Measurements from ENCODE around the gene FRMD4A.

FRMD4A gene

DNA sequence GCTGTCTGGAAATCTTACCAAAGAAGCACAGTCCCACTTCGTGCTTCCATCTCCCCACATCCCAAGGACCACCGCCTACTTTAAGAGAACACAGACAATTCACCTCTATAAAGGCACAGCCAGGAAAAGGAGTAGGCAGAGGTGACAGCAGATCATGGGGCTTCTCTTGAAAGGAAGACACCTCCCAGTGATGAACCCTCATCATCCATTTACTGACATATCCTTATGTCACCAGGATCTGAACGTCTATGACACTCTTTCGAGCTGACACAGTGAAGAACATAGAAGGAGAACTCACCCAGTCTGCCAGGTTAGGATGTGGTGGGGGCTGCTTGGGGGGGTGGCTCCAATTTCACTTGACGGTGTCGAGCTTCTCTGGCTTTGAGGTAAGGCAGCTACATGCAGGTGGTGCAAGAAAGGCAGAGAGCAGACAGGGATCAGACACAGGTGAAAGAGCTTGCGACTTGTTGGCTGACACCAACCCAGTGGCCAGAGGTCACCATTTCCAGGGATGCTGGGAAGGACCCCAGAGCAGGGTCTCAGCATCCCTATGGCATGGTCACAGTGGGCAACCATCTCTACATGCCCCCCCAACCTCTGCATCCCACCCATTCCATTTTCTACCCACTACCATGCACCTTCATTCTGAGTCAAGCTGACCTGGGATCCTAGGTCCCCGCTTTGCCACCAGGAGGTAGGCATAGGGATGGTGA lies 676.5 kb downstream of the FRMD4A start:
- Histone ChIP-seq H3K36me3 (ENCODE audit: control insufficient read depth, insufficient read depth, low read length) (no peaks in the 10 kb centered on the region), H3K4me3 (ENCODE audit: insufficient read depth, low read depth, low read length, poor library complexity, severe bottlenecking) (no peak overlapping the region), H3K27me3 (replicated peaks; ENCODE audit: control insufficient read depth, insufficient read depth, low read length, poor library complexity, severe bottlenecking) (no peaks in the 10 kb centered on the region), H3K4me1 (ENCODE audit: control insufficient read depth, insufficient read depth, low read length, poor library complexity, severe bottlenecking) (no peaks in the 10 kb centered on the region), H3K9me3 (ENCODE audit: control insufficient read depth, low read length) (no peaks in the 10 kb centered on the region), H3K27ac (ENCODE audit: insufficient read depth, low read length, poor library complexity, severe bottlenecking) (no peak overlapping the region)
- DNase-seq = no peak

DNA sequence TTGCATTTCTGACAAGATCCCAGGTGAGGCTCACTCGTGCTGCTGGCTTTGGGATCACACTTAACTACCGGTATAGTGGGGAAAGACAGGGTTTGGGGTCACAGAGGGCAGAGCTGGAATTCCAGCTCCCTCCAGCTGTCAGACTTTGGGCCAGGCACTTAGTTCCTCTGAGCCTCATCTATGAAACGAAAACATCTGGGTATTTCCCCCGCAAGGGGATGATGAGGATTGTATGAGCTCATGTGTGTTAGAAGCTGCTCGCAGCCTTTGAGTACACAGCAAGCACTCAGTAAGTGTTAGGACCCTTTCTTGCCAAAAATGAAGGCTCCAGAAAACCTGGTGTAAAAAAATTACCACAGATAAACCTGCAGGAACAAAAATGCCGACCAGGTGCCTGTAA lies 677.9 kb downstream of the FRMD4A start:
- no peak for DNase-seq
- H3K27me3 ChIP-seq (replicated peaks; ENCODE audit: control insufficient read depth, insufficient read depth, low read length, poor library complexity, severe bottlenecking) = no peaks in the 10 kb centered on the region
- no peak overlapping the region for H3K27ac ChIP-seq (ENCODE audit: insufficient read depth, low read length, poor library complexity, severe bottlenecking)
- H3K9me3 ChIP-seq (ENCODE audit: control insufficient read depth, low read length) = no peaks in the 10 kb centered on the region
- H3K4me1 ChIP-seq (ENCODE audit: control insufficient read depth, insufficient read depth, low read length, poor library complexity, severe bottlenecking) = no peaks in the 10 kb centered on the region
- H3K36me3 ChIP-seq (ENCODE audit: control insufficient read depth, insufficient read depth, low read length) = no peaks in the 10 kb centered on the region
- H3K4me3 ChIP-seq (ENCODE audit: insufficient read depth, low read depth, low read length, poor library complexity, severe bottlenecking) = no peak overlapping the region

DNA sequence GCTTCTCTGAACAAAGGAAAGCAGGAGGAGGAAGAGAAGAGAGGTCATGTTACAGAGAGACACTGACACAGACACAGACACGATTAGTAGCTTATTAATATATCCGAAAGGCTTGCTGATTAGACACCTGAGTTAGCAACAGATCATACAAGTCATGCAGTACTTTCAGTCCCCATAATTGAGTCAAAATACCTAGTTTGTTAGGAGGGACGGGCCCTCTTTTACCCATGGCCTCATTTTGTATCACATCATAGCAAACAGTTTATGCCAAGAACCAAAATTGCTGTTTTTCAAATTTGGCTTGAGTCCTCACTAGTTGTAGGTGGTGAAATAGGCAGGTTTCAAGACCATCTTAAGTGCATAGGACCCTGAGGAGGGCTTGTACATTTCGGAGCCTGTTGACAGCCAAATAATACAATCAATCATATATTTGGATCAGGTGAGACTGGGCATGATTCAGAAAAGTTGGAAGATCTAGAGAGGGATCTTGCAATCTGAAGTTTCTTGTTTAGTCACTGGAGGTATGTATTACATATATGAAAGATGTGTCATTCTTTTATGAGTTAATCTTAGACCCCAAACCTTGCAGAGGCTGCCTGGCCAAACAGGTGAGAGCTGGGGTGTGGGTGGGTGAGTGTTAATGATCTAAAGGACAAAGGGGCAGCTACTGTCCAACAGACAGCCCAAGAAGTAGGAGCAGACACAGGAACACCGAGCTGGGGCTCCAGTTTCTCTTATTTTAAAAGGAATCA lies 678.6 kb downstream of the FRMD4A start:
- Histone ChIP-seq H3K4me3 (ENCODE audit: insufficient read depth, low read depth, low read length, poor library complexity, severe bottlenecking) (no peak overlapping the region), H3K27ac (ENCODE audit: insufficient read depth, low read length, poor library complexity, severe bottlenecking) (no peak overlapping the region), H3K4me1 (ENCODE audit: control insufficient read depth, insufficient read depth, low read length, poor library complexity, severe bottlenecking) (no peaks in the 10 kb centered on the region), H3K36me3 (ENCODE audit: control insufficient read depth, insufficient read depth, low read length) (no peaks in the 10 kb centered on the region), H3K27me3 (replicated peaks; ENCODE audit: control insufficient read depth, insufficient read depth, low read length, poor library complexity, severe bottlenecking) (no peaks in the 10 kb centered on the region), H3K9me3 (ENCODE audit: control insufficient read depth, low read length) (no peaks in the 10 kb centered on the region)
- no peak for DNase-seq

DNA sequence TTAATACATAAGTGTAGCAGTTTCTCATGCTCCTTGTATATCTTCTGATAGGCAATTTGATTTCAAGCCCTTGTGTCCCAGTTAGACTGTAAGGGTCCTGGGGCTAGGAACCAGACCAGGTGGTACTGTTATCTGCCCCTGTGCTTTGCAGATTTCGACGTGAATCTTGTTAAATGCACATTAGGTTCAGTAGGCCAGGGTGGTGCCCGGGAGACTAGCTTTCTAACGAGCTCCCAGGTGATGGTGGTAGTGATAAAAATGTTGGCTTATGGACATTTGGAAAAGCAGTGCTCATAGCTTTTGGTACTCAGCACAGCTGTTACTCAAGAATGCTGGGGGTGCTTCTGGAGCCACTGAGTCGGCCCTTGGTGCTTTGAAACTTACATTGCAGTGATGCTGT lies 679.8 kb downstream of the FRMD4A start:
- DNase-seq = no peak
- Histone ChIP-seq H3K27ac (ENCODE audit: insufficient read depth, low read length, poor library complexity, severe bottlenecking) (no peak overlapping the region), H3K9me3 (ENCODE audit: control insufficient read depth, low read length) (no peaks in the 10 kb centered on the region), H3K4me1 (ENCODE audit: control insufficient read depth, insufficient read depth, low read length, poor library complexity, severe bottlenecking) (no peaks in the 10 kb centered on the region), H3K4me3 (ENCODE audit: insufficient read depth, low read depth, low read length, poor library complexity, severe bottlenecking) (no peak overlapping the region), H3K36me3 (ENCODE audit: control insufficient read depth, insufficient read depth, low read length) (peaks cover 5% of the 10 kb centered on the region), H3K27me3 (replicated peaks; ENCODE audit: control insufficient read depth, insufficient read depth, low read length, poor library complexity, severe bottlenecking) (no peaks in the 10 kb centered on the region)

DNA sequence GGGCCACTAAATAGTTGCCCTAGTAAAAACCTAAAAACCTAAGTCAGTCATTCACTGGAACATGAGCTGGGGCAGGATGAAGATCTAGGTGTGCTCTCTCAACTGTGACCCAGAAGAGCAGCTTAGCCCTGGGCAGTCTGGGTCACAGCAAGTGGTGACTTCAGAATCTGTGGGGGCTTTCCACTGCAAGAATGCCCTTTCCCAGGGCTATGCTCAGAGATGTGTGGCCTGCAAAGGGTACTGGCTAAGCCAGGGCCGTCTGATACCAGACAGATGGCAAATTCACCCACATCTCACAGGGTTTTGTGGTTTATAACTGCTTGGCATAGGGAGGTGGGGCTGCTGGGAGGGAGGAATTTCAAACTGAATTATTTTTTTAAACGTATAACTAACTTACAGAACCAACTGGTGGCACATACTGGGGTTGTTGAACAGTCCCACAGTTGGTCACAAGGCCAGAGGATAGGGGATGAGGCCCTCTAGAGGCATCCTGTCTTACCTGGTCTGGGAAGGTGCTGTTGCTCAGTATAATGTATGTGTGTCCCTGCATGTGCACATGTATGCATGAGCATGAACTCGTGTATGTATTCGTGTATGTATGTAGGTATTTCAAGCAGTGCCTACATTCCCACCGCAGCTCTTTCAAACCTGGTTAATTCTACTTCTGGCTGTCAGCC lies 680.7 kb downstream of the FRMD4A start:
- no peak overlapping the region for H3K4me3 ChIP-seq (ENCODE audit: insufficient read depth, low read depth, low read length, poor library complexity, severe bottlenecking)
- peaks cover 6% of the 10 kb centered on the region for H3K36me3 ChIP-seq (ENCODE audit: control insufficient read depth, insufficient read depth, low read length)
- H3K27me3 ChIP-seq (replicated peaks; ENCODE audit: control insufficient read depth, insufficient read depth, low read length, poor library complexity, severe bottlenecking) = no peaks in the 10 kb centered on the region
- no peak overlapping the region for H3K27ac ChIP-seq (ENCODE audit: insufficient read depth, low read length, poor library complexity, severe bottlenecking)
- no peaks in the 10 kb centered on the region for H3K4me1 ChIP-seq (ENCODE audit: control insufficient read depth, insufficient read depth, low read length, poor library complexity, severe bottlenecking)
- DNase-seq = no peak
- no peaks in the 10 kb centered on the region for H3K9me3 ChIP-seq (ENCODE audit: control insufficient read depth, low read length)

DNA sequence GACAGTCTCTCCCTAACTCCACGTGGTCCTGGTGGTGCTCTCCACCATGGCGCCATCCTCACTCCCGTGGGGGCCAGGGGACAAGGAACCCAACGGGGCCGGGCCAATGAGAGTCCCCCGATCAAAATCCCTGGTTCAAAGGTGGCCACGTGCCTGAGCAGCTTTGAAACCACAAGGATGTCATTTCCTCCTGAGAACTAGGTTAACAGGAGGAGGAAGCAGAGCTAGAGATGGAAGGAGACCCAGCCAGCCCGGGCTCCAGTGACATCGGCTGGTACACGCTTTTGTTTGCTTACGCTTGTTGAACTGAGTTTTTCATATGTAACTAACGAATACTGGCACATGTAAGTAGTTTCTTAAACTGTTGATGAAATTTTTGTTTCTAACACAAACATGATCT lies 682.3 kb downstream of the FRMD4A start:
- no peak overlapping the region for H3K27ac ChIP-seq (ENCODE audit: insufficient read depth, low read length, poor library complexity, severe bottlenecking)
- no peaks in the 10 kb centered on the region for H3K4me1 ChIP-seq (ENCODE audit: control insufficient read depth, insufficient read depth, low read length, poor library complexity, severe bottlenecking)
- H3K27me3 ChIP-seq (replicated peaks; ENCODE audit: control insufficient read depth, insufficient read depth, low read length, poor library complexity, severe bottlenecking) = no peaks in the 10 kb centered on the region
- no peak for DNase-seq
- H3K4me3 ChIP-seq (ENCODE audit: insufficient read depth, low read depth, low read length, poor library complexity, severe bottlenecking) = no peak overlapping the region
- H3K36me3 ChIP-seq (ENCODE audit: control insufficient read depth, insufficient read depth, low read length) = peaks cover 6% of the 10 kb centered on the region
- no peaks in the 10 kb centered on the region for H3K9me3 ChIP-seq (ENCODE audit: control insufficient read depth, low read length)

DNA sequence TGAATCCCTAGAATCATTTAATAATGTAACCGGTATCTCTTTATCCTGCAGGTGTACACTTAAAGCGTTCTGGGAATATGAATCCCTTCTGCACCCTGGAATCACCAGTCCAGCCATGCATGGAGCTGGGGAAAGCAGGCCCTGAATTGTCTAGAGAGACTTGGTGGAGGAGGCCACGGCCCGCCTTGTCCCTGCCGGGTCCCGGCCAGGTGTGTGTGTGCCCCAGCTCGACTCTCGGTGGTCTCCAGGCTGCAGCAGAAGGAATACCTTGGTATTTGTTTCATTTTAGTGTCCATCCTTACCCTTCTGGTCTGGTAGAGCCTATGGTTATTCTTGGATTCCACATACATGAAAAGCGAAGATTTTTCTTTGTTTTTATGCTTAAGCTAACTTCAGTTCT lies 685.9 kb downstream of the FRMD4A start:
- Histone ChIP-seq H3K4me3 (ENCODE audit: insufficient read depth, low read depth, low read length, poor library complexity, severe bottlenecking) (no peak overlapping the region), H3K27me3 (replicated peaks; ENCODE audit: control insufficient read depth, insufficient read depth, low read length, poor library complexity, severe bottlenecking) (no peaks in the 10 kb centered on the region), H3K9me3 (ENCODE audit: control insufficient read depth, low read length) (peaks cover 6% of the 10 kb centered on the region), H3K4me1 (ENCODE audit: control insufficient read depth, insufficient read depth, low read length, poor library complexity, severe bottlenecking) (no peaks in the 10 kb centered on the region), H3K27ac (ENCODE audit: insufficient read depth, low read length, poor library complexity, severe bottlenecking) (no peak overlapping the region), H3K36me3 (ENCODE audit: control insufficient read depth, insufficient read depth, low read length) (peaks cover 9% of the 10 kb centered on the region)
- DNase-seq = no peak

DNA sequence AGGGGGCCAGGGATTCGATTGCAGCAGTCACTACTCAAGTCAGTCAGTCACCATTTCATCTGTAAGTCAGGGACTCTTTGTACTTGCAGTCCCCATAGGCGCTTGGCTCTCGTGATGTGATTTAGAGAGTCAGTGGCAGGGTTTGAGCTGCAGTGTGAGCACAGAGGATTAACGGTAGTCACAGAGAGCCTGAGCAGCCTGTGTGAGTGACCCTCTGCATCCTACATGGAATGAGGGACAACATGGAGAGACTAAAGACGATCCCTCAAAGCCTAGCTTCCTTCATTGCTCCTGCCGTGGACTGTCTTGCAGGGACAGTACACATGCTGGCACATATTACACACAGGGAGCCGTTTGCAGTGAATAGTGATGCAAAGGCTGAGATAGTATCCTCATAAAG lies 687.7 kb downstream of the FRMD4A start:
- no peak for DNase-seq
- H3K27ac ChIP-seq (ENCODE audit: insufficient read depth, low read length, poor library complexity, severe bottlenecking) = no peak overlapping the region
- no peaks in the 10 kb centered on the region for H3K27me3 ChIP-seq (replicated peaks; ENCODE audit: control insufficient read depth, insufficient read depth, low read length, poor library complexity, severe bottlenecking)
- peaks cover 27% of the 10 kb centered on the region for H3K36me3 ChIP-seq (ENCODE audit: control insufficient read depth, insufficient read depth, low read length)
- no peaks in the 10 kb centered on the region for H3K4me1 ChIP-seq (ENCODE audit: control insufficient read depth, insufficient read depth, low read length, poor library complexity, severe bottlenecking)
- peaks cover 6% of the 10 kb centered on the region for H3K9me3 ChIP-seq (ENCODE audit: control insufficient read depth, low read length)
- H3K4me3 ChIP-seq (ENCODE audit: insufficient read depth, low read depth, low read length, poor library complexity, severe bottlenecking) = no peak overlapping the region

DNA sequence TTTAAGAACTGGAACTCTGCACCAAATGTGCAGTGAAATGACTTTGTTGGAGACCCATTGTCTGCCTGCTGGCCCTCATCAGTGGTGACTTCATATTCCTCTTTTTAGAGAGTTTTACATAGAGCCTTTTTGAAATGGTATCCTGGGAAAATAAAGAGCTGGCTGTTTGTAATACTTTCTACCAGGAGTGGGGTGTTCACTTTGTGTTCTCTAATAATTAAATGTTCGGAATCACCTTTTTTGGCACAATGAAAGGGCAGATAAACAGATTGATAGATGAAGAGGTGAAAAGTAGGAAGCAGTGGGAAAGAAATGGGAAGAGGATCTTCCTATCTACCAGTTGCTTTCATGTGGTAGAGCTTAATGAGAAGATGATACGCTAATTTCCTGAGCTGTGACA lies 688.4 kb downstream of the FRMD4A start:
- Histone ChIP-seq H3K36me3 (ENCODE audit: control insufficient read depth, insufficient read depth, low read length) (peaks cover 32% of the 10 kb centered on the region), H3K27me3 (replicated peaks; ENCODE audit: control insufficient read depth, insufficient read depth, low read length, poor library complexity, severe bottlenecking) (no peaks in the 10 kb centered on the region), H3K27ac (ENCODE audit: insufficient read depth, low read length, poor library complexity, severe bottlenecking) (no peak overlapping the region), H3K4me3 (ENCODE audit: insufficient read depth, low read depth, low read length, poor library complexity, severe bottlenecking) (no peak overlapping the region), H3K4me1 (ENCODE audit: control insufficient read depth, insufficient read depth, low read length, poor library complexity, severe bottlenecking) (no peaks in the 10 kb centered on the region), H3K9me3 (ENCODE audit: control insufficient read depth, low read length) (peaks cover 6% of the 10 kb centered on the region)
- no peak for DNase-seq

DNA sequence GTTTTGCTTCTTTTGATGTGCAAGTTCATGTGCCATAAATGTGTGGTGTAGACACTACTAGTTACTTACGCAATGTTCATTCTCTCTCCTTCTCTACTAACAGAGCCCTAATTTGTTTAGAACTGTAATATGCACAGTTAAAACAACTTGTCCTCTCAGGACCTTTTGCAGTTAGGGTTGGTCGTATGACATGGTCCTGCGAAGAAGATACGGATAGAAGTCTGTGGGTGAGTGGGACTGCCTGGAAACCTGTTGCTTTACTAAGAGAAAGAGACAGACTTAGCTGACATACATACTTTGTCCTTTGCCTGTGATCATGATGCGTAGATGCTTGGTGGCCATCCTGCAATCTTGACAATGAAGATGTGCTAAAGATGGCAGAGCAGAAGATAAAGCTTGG lies 692.8 kb downstream of the FRMD4A start:
- Histone ChIP-seq H3K27me3 (replicated peaks; ENCODE audit: control insufficient read depth, insufficient read depth, low read length, poor library complexity, severe bottlenecking) (no peaks in the 10 kb centered on the region), H3K4me1 (ENCODE audit: control insufficient read depth, insufficient read depth, low read length, poor library complexity, severe bottlenecking) (no peaks in the 10 kb centered on the region), H3K4me3 (ENCODE audit: insufficient read depth, low read depth, low read length, poor library complexity, severe bottlenecking) (no peak overlapping the region), H3K9me3 (ENCODE audit: control insufficient read depth, low read length) (peaks cover 6% of the 10 kb centered on the region), H3K36me3 (ENCODE audit: control insufficient read depth, insufficient read depth, low read length) (peaks cover 26% of the 10 kb centered on the region), H3K27ac (ENCODE audit: insufficient read depth, low read length, poor library complexity, severe bottlenecking) (no peak overlapping the region)
- DNase-seq = no peak

Measured in effector memory CD4-positive, alpha-beta T cell (primary cell).